Measurements from ENCODE around the gene HNF1B.

- no peak for TF ChIP-seq CTCF (conservative IDR thresholded peaks at IDR 0.05)
- TF ChIP-seq EZH2 (IDR thresholded peaks at IDR 0.05; ENCODE audit: low read depth): no peak
Measured at GRCh38 chr17:37766971-37767370, 22.1 kb upstream of the HNF1B start.
